Urinary bladder (tissue), 4 donors: Measurements from ENCODE around the gene ASIC2. TPM values are rescaled to one million over a fixed set of nuclear protein-coding genes. Genes with fewer than 3 reads are reported as not detected.

Source experiments
- DNase-seq: peaks from one replicate; pipeline ENCODE4 v3.0.0-alpha.2; 2015; ENCODE audit errors: extremely low spot score
- H3K27ac ChIP-seq: one replicate; pipeline ENCODE4 v1.5.1; 2013; ENCODE audit warnings: low read depth, mild to moderate bottlenecking, moderate library complexity
- H3K36me3 ChIP-seq: one replicate; pipeline ENCODE4 v1.6.1; 2013; ENCODE audit warnings: mild to moderate bottlenecking, moderate library complexity; ENCODE audit not compliant: insufficient read depth
- H3K4me1 ChIP-seq: one replicate; pipeline ENCODE4 v1.6.1; 2013; ENCODE audit warnings: mild to moderate bottlenecking, moderate library complexity; ENCODE audit not compliant: insufficient read depth
- H3K4me3 ChIP-seq: one replicate; pipeline ENCODE4 v1.5.1; 2013; ENCODE audit warnings: low read depth, low read length
- WGBS: extraction: QIAGEN DNeasy Blood & Tissue Kit; methylation state at CpG from one replicate; pipeline ENCODE4 v1.1.7; 2013; 5-methylcytosine and 5-hydroxymethylcytosine counted together
- polyA plus RNA-seq: library from polyadenylated mRNA; stranded (reverse); fragments of 200-250 nt; gene quantifications from one replicate; pipeline ENCODE4 v1.2.3, GENCODE V29; 2013
- total RNA-seq: library from RNA; depleted of rRNA; stranded (reverse); fragments of >200 nt; gene quantifications from one replicate; pipeline ENCODE4 v1.2.3, GENCODE V29; 2014
- donor health status: healthy with polysubstance abuse.
- donor health status: healthy.

Gene ASIC2
- total and polyA plus RNA-seq, 2 donors = 0.09 to 1.1 TPM

DNA sequence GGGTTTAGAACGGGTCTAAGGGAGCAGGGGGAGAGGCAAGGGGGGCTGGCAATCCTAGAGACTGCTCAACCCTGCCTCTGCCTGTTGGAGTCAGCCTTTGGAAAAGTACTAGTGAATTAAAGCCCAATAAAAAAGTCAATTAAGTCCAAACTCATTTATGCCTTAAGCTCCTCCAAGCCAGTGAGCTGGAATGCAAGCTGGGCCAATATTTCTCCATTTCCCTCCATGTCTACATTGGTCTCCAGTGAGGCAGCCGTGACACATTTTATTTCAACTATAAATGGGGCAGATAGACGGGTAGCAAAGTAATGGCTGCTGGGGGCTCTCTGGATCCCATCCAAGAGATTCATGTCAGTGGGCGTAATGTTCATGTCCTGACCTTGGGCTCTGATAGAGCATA is 157.4 kb downstream of the ASIC2 start:
- Histone ChIP-seq H3K27ac (no peak overlapping the region), H3K4me3 (no peak overlapping the region), H3K36me3 (no peaks in the 10 kb centered on the region), H3K4me1 (no peaks in the 10 kb centered on the region)
- WGBS = 65% methylated on average over 4 of the region's 4 CpGs
- DNase-seq = no peak

DNA sequence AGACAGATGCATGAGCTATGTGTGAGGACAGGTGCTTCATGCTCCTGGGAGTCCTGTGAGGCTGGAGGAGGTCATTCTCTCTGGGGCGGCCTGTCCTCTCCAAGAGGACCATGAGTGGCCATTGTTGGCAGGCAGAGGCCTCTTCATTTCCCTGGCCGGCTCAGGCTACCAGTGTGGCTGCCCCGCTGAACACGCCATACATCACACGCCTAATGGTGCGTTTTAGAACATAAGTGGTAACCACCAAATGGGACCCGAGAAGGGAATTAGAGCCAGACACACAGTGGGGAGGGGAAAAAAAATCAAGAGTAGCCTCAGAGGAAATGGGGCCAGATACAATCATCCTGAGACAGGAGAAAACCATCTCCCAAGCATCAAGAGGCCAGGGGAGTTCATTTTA is 161.5 kb downstream of the ASIC2 start:
- H3K4me1 ChIP-seq = no peaks in the 10 kb centered on the region

DNA sequence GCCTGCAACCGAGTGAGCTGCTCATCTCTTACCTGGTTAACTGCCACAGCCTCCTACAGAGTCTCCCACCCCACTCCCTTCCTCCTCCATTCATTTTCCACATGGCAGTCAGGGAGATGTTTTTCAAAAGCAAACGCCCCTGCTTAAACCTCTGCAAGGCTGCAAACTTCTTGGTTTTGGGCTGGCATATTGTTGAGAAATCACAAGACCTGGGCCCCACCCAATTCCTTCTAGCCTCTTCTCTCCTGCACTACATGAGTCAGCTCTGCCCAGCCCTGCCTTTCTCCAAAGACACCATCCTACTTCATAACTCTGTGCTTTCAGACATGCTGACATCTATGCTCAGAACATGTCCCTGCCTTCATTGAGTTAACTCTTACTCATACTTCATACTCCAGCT is 165.4 kb downstream of the ASIC2 start:
- DNase-seq = no peak
- Histone ChIP-seq H3K36me3 (no peaks in the 10 kb centered on the region), H3K4me1 (no peaks in the 10 kb centered on the region), H3K27ac (no peak overlapping the region), H3K4me3 (no peak overlapping the region)
- WGBS = 58% methylated on average over 2 of the region's 2 CpGs

More for the DNA sequence above, 161.5 kb downstream of the ASIC2 start:
- 89% methylated on average over 7 of the region's 7 CpGs for WGBS
- no peak for DNase-seq
- no peaks in the 10 kb centered on the region for H3K36me3 ChIP-seq
- H3K27ac ChIP-seq = no peak overlapping the region
- H3K4me3 ChIP-seq = no peak overlapping the region

DNA sequence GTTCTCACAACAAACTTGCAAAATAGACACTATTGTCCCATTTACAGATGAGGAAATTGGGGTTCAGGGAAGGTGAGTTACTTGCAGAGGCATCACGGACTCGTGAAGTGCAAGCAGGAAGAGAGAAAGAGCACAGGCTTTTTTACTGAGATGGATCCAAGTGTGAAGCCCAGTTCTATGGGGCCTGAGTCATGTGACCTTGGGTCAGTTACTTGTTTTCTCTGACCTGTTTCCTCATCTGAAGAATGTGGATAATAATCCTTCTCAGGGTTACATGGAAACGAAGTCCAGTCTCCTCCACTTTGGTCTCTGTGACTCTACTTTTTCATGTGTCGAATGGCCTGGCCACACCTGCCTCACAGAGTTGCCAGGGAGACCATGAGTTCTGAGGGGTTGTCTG is 167.0 kb downstream of the ASIC2 start:
- no peak overlapping the region for H3K4me3 ChIP-seq
- no peaks in the 10 kb centered on the region for H3K36me3 ChIP-seq
- H3K4me1 ChIP-seq = no peaks in the 10 kb centered on the region
- no peak overlapping the region for H3K27ac ChIP-seq
- WGBS = 80% methylated on average over 4 of the region's 4 CpGs
- DNase-seq = no peak

DNA sequence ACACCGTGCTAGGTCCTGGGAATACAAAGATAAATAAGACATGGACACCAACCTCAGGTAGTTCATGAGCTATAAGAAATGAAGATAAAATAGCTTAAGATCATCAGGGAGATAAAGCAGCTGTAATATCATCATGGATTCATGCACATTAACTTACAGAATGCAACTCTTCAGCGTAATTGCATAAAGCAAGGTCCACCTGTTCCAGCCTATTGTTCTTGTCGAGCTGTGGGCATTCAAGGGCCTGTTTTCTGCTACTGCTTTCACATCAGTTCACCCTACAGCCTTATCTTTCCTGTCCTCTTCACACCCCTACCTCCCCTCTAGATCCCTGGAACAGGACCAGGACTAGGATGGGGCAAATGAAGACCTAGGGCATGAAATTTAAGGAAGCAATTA is 167.5 kb downstream of the ASIC2 start:
- Histone ChIP-seq H3K4me1 (no peaks in the 10 kb centered on the region), H3K36me3 (no peaks in the 10 kb centered on the region), H3K27ac (no peak overlapping the region), H3K4me3 (no peak overlapping the region)
- DNase-seq = no peak
- WGBS = 76% methylated on average over 3 of the region's 3 CpGs

DNA sequence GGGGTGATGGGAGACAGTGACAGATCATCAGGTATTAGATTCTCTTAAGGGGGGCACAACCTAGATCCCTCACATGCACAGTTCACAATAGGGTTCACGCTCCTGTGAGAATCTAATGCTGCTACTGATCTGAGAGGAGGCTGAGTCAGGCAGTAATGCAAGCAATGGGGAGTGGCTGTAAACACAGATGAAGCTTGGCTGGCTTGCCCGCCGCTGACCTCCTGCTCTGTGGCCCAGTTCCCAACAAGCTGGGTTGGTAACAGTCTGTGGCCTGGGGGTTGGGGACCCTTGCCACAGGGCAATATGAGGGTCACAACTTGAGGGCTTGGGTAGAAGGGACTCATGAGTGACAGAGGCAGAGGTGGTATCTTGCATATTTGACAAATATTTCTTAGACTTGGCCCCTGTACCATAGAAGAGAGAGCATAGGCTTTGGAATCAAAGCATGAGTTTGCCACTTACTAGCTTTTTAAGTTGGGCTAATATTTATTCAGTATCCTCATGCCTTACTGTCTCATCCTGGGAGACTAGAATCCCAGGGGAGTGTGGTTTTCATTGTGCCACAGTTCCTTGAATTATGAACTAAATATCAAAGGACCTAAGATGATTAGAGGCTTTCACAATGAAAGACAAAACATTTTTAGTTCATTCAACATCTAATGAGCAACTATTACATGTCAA is 168.1 kb downstream of the ASIC2 start:
- 36% methylated on average over 3 of the region's 3 CpGs for WGBS
- H3K36me3 ChIP-seq = no peaks in the 10 kb centered on the region
- no peak overlapping the region for H3K4me3 ChIP-seq
- no peak for DNase-seq
- H3K4me1 ChIP-seq = no peaks in the 10 kb centered on the region
- no peak overlapping the region for H3K27ac ChIP-seq

DNA sequence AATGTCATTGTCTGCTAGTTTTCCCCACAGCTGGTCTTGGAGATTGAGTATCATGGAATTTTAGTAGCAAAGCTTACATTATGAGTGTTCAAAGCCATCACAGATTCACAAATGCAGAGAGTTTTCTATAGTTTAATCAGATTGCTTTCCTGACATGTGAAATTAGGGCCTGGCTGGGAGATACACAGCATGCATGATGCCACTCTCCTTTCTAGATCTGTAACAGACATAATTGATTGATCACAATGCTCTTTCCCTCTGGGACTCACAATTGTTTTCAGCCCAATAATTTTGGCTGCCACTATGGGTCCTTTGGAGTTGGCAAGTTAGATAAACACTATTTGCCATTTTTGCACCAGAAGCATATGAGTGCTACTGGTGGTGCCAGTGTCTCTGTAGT is 168.9 kb downstream of the ASIC2 start:
- no peaks in the 10 kb centered on the region for H3K4me1 ChIP-seq
- no peaks in the 10 kb centered on the region for H3K36me3 ChIP-seq
- DNase-seq = no peak
- no peak overlapping the region for H3K27ac ChIP-seq
- H3K4me3 ChIP-seq = no peak overlapping the region

DNA sequence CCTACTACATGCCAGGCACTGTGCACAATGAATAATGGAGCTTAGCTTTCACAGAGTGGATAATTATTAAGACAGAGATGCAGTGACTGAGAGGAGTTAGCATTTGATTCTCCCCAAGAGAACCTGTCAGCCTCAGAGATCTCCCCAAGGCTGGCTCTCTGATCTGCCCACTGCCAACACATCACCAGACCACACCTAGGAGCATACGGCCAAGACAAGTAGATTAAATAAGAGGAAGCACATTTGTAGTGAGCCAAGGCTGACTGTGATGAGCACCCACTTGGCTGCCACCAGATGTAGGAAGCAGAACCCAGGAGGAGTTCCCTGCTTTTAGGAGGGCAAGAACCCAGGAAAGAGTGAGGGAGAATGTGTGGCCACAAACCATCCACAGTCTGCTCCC is 171.3 kb downstream of the ASIC2 start:
- Histone ChIP-seq H3K36me3 (no peaks in the 10 kb centered on the region), H3K4me3 (no peak overlapping the region), H3K27ac (no peak overlapping the region), H3K4me1 (no peaks in the 10 kb centered on the region)
- no peak for DNase-seq
- 61% methylated on average over 1 of the region's 1 CpG for WGBS

DNA sequence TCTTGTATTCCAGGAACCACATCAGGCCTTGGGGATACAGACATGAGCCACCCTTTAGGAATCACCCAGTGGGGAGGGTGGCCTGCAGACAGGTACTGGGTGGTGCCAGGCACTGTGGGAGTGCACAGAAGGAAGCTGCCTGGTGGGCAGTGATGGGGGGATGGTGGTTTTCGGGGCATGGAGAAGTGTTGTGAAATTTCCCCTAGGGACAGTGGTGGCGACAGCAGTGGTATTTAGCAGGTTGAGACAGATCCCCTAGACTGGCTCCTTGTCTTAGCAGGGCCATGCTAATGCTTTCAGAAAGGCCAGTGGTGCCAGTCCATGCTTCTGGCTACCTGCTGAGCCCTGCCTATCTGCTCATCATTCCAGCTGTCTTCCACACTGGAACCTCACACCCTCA is 171.8 kb downstream of the ASIC2 start:
- Histone ChIP-seq H3K36me3 (no peaks in the 10 kb centered on the region), H3K27ac (no peak overlapping the region), H3K4me1 (no peaks in the 10 kb centered on the region), H3K4me3 (no peak overlapping the region)
- WGBS = 87% methylated on average over 2 of the region's 2 CpGs
- no peak for DNase-seq

DNA sequence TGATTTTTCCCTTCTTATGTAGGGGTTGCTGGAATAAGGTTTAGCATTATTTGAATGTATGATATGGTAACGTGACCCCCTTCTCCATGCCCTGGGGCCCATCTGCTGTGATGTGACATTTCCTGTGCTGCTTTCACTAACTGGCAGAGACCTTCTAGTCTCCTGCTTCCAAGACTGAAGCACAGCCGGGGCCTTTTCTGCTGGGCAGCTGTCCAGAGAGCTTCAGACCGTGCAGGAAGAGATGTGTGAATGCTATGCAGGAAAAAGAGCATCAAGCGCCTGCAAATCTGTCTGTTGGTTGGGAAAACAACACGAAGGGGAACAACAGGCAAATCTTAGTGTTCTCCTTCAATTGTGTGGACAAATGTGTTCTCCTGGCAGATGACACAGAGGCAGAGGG is 173.0 kb downstream of the ASIC2 start:
- Histone ChIP-seq H3K36me3 (no peaks in the 10 kb centered on the region), H3K4me1 (peaks cover 2% of the 10 kb centered on the region), H3K27ac (no peak overlapping the region), H3K4me3 (no peak overlapping the region)
- 35% methylated on average over 5 of the region's 5 CpGs for WGBS
- no peak for DNase-seq

DNA sequence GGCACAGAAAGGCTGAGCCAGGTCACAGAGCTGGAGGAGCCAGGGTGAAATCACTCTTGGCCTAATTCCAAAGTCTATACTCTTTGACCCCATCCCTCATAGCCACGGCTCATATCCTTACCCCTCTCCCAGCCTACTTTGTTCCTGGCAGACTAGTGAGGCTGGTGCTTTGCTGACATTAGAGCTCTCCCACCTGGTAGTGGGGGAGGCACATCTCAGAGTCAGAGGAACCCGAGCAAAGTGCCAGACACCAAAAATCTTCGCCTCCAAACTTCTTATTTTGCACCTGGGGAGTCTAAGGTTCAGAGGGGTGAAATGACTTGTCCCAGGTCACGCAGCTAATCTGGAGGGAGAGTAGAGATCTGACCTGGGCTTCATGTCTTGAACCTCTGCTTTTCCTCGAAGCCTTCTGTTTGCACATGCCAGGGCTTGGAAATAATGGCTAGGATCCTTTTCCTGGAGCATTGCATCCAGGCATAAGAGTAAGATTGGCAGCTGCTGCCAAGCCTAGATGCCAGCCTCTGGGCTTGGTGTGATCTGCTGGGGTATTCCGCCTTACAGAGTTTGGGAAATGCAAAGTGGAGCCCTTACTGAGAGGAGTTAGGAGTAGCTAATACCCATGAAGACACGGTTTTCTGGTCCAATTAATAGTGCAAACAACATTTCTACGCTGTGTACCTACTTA is 174.6 kb downstream of the ASIC2 start:
- WGBS = 82% methylated on average over 8 of the region's 8 CpGs

DNA sequence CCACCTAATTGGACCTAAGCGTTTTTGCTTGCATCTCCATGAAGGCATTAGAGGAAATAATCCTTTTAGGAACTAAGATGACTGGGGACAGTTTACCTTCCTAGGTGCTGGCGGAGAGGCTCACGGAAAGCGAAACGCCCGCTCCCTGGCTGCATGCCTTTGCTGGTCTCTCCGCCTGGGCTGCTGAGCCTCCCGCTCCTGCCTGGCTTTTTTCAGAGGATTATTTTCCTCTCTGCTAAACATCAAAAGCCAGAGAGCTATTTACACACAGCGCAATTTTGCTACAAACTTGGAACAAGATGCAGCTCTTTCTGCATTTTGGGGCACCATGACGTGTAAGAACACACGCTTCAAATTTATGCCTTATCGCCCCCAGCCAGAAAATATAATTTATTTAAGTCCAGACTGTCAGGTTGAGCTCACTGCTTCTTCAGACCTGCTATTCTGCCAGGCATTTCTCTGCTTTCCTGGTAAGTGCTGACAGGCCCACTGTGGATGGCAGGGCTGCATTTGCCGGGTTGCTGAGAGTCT is 177.0 kb downstream of the ASIC2 start:
- H3K4me3 ChIP-seq = no peak overlapping the region
- H3K36me3 ChIP-seq = no peaks in the 10 kb centered on the region
- no peak for DNase-seq
- 37% methylated on average over 13 of the region's 13 CpGs for WGBS
- peaks cover 2% of the 10 kb centered on the region for H3K4me1 ChIP-seq
- H3K27ac ChIP-seq = no peak overlapping the region

More for the DNA sequence above, 174.6 kb downstream of the ASIC2 start:
- no peaks in the 10 kb centered on the region for H3K36me3 ChIP-seq
- no peak for DNase-seq
- peaks cover 2% of the 10 kb centered on the region for H3K4me1 ChIP-seq
- no peak overlapping the region for H3K27ac ChIP-seq
- H3K4me3 ChIP-seq = no peak overlapping the region

DNA sequence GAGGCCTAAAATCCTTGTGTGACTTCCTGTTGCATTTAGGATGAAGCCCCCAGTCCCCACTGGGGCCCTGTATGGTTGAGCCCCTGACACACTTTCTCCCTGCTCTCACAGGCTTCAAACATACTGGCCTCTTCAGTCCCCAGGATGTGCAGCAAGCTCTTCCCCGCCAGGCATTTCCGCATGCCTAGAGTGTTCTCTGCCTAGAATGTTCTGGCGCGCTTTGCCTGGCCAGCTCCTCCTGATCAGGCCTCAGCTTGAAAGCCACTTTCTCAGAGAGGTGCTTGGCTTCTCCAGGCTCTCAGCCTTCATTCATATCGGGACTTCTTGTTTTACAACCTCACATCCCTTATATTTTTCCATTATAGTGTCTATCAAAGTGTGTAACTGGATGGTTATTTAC is 177.7 kb downstream of the ASIC2 start:
- WGBS = 65% methylated on average over 5 of the region's 5 CpGs
- H3K36me3 ChIP-seq = no peaks in the 10 kb centered on the region
- no peak overlapping the region for H3K27ac ChIP-seq
- H3K4me1 ChIP-seq = peaks cover 2% of the 10 kb centered on the region
- no peak overlapping the region for H3K4me3 ChIP-seq
- no peak for DNase-seq

DNA sequence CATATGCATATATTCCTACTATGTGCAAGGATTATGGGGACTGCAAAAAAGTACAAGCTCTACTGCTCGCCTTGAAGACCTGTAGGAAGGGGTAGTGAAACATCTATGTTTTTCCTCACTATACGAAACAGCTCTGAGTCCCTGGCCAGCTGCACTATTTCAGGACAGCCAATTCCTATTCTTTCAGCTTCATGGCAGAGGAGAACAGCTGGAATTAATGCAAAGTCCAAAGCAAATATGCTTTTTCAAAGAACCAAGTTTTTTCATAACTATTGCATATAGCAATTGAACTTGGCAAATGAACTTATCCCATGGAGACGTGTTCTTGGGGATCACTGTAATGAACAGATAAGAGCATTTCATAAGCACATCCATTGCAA is 179.1 kb downstream of the ASIC2 start:
- H3K4me1 ChIP-seq = peaks cover 2% of the 10 kb centered on the region
- DNase-seq = no peak
- no peaks in the 10 kb centered on the region for H3K36me3 ChIP-seq
- H3K4me3 ChIP-seq = no peak overlapping the region
- WGBS = 69% methylated on average over 3 of the region's 3 CpGs
- no peak overlapping the region for H3K27ac ChIP-seq
